ENCODE data around the gene SERHL2. TPM values are rescaled to one million over a fixed set of nuclear protein-coding genes. Genes with fewer than 3 reads are reported as not detected.
"Not testable (repeated sequence)": the region's sequence is repeated elsewhere in the genome, so short reads cannot be mapped to it uniquely, and the experiment has no call there.

SERHL2 gene
- total and polyA plus RNA-seq, 2 donors from 2014 or later: 3.1 to 4.9 TPM

DNA sequence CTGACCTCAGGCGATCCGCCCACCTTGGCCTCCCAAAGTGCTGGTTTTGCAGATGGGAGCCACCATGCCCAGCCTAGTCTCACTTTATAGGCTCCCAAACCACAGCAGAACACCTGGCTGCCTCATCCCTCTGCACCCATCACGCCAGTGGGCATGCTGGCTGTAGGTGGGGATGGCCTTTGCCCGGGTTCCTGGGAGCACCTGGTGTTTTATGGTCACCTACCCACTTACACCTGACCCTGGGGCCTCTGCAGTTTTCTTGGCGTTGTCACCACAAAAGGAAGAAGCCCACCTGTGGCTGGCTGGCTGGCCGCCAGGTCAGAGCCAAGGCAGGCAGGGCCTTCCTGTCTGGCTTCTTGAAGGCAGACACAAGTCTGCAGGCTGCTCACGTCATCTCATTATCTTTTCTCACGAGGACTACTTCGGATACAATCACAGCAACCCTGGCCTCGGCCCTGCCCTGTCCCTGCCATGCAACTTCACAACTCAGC, 42.3 kb upstream of the SERHL2 start:
- Histone ChIP-seq H3K4me1 (ENCODE audit: control insufficient read depth in 2 of 3, insufficient read depth in 2 of 3, low read depth in 1 of 3, low read length in 3 of 3) (peaks cover 0 to 2% (median 0%) of the 10 kb centered on the region in 3 donors), H3K36me3 (ENCODE audit: control insufficient read depth in 2 of 3, insufficient read depth in 3 of 3, low read length in 3 of 3) (no peaks in the 10 kb centered on the region), H3K4me3 (ENCODE audit: low read length in 3 of 3) (no peak overlapping the region), H3K9ac (ENCODE audit: low read length in 3 of 3) (no peak overlapping the region), H3K9me3 (ENCODE audit: control insufficient read depth in 2 of 3, insufficient read depth in 1 of 3, low read length in 3 of 3) (no peaks in the 10 kb centered on the region), H3K27ac (ENCODE audit: low read depth in 2 of 2, low read length in 2 of 2) (no peak overlapping the region), H3K27me3 (ENCODE audit: control insufficient read depth, insufficient read depth, low read length) (no peaks in the 10 kb centered on the region)
- intact Hi-C loops (cut with DNase I): no loop called here
- no peak for DNase-seq
- TF ChIP-seq, protein P1, sequence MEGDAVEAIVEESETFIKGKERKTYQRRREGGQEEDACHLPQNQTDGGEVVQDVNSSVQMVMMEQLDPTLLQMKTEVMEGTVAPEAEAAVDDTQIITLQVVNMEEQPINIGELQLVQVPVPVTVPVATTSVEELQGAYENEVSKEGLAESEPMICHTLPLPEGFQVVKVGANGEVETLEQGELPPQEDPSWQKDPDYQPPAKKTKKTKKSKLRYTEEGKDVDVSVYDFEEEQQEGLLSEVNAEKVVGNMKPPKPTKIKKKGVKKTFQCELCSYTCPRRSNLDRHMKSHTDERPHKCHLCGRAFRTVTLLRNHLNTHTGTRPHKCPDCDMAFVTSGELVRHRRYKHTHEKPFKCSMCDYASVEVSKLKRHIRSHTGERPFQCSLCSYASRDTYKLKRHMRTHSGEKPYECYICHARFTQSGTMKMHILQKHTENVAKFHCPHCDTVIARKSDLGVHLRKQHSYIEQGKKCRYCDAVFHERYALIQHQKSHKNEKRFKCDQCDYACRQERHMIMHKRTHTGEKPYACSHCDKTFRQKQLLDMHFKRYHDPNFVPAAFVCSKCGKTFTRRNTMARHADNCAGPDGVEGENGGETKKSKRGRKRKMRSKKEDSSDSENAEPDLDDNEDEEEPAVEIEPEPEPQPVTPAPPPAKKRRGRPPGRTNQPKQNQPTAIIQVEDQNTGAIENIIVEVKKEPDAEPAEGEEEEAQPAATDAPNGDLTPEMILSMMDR (IDR thresholded peaks at IDR 0.05; ENCODE audit: borderline replicate concordance, extremely low read depth, insufficient read depth): no peak
- no peak for FAIRE-seq

DNA sequence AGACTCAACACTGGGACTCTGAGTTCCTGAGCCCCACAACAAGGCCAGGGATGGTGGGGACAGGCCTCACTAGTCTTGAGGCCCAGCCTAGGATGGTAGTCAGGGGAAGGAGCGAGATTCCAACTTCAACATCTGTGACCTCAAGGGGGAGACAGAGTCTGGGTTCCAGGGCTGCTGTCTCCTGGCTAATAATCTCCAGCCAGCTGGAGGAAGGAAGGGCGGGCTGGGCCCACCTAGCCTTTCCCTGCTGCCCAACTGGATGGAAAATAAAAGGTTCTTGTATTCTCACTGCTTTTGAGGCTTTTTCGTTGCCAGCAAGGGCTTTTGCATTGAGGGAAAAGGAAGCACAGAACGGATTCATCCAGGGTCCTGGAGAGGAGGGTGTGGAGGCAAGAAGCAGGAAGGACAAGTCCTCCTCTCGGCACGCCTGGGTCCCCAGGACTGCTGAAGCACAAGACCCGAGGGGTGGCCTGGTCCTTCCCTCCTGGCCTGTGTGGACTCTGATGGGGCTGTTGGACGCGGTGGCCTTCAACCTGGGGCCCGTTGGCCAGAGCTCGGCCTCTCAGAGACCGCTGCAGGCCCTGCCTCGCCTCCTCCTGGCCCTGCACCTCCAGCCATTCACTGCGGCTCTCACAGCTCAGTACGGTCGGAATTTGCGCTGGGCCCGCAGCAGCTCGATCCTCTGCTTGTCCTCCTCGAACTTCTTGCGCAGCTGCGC, 41.3 kb upstream of the SERHL2 start:
- TF ChIP-seq, protein P1 (IDR thresholded peaks at IDR 0.05; ENCODE audit: borderline replicate concordance, extremely low read depth, insufficient read depth): peak; percentile 17
- H3K9me3 ChIP-seq (ENCODE audit: control insufficient read depth in 2 of 3, insufficient read depth in 1 of 3, low read length in 3 of 3); H3K27ac ChIP-seq (ENCODE audit: low read depth in 2 of 2, low read length in 2 of 2); FAIRE-seq; H3K9ac ChIP-seq (ENCODE audit: low read length in 3 of 3); intact Hi-C loops (cut with DNase I); H3K27me3 ChIP-seq (ENCODE audit: control insufficient read depth, insufficient read depth, low read length); H3K36me3 ChIP-seq (ENCODE audit: control insufficient read depth in 2 of 3, insufficient read depth in 3 of 3, low read length in 3 of 3); H3K4me1 ChIP-seq (ENCODE audit: control insufficient read depth in 2 of 3, insufficient read depth in 2 of 3, low read depth in 1 of 3, low read length in 3 of 3); H3K4me3 ChIP-seq (ENCODE audit: low read length in 3 of 3): not testable (repeated sequence)
- DNase-seq: peak in 4 of 5 donors; percentile 68 to 78 (median 71)

DNA sequence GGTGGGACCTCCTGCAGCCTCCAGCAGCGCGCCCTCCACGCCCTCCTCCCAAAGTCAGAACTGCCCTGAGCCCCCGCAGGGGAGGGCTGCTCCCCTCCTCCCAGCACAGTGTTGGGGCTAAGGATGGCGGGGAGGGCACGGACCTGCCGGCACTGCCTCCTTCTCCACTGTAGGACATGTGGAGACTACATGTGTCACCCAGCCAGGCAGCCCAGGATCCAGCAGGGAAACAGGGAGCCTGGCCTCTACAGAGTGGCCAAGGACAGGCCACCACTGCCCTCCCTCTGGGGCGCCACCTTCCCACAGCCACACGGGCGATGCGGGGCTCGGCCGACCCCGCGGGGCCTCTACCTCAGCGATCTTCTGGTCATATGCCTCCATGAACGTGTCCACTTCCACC, 39.4 kb upstream of the SERHL2 start:
- H3K4me1 ChIP-seq (ENCODE audit: control insufficient read depth in 2 of 3, insufficient read depth in 2 of 3, low read depth in 1 of 3, low read length in 3 of 3); FAIRE-seq; H3K9ac ChIP-seq (ENCODE audit: low read length in 3 of 3); H3K27me3 ChIP-seq (ENCODE audit: control insufficient read depth, insufficient read depth, low read length); intact Hi-C loops (cut with DNase I); H3K27ac ChIP-seq (ENCODE audit: low read depth in 2 of 2, low read length in 2 of 2); H3K4me3 ChIP-seq (ENCODE audit: low read length in 3 of 3); H3K9me3 ChIP-seq (ENCODE audit: control insufficient read depth in 2 of 3, insufficient read depth in 1 of 3, low read length in 3 of 3); H3K36me3 ChIP-seq (ENCODE audit: control insufficient read depth in 2 of 3, insufficient read depth in 3 of 3, low read length in 3 of 3): not testable (repeated sequence)
- DNase-seq: peak in 1 of 5 donors; percentile 48

DNA sequence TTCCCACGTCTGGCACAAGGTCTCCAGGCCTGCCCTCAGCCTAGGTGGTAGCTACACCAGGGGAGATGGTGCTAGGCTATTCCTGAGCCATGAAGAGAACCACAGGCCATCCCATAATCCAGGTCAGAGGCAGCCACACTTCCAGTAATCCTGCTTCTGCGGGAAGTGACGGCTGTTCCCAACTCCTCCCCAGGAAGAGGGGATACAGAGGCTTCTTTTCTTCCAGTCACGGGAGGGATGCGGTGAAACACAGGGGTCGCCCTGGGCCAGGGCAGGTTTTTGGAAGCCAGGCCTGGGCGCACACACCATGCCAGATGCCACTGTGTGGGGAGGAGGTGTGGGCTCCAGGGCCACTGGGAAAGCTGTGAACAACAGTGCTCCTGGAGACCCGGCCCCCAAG, 38.5 kb upstream of the SERHL2 start:
- FAIRE-seq; H3K9me3 ChIP-seq (ENCODE audit: control insufficient read depth in 2 of 3, insufficient read depth in 1 of 3, low read length in 3 of 3); H3K36me3 ChIP-seq (ENCODE audit: control insufficient read depth in 2 of 3, insufficient read depth in 3 of 3, low read length in 3 of 3); H3K27me3 ChIP-seq (ENCODE audit: control insufficient read depth, insufficient read depth, low read length); H3K27ac ChIP-seq (ENCODE audit: low read depth in 2 of 2, low read length in 2 of 2); H3K4me3 ChIP-seq (ENCODE audit: low read length in 3 of 3); H3K4me1 ChIP-seq (ENCODE audit: control insufficient read depth in 2 of 3, insufficient read depth in 2 of 3, low read depth in 1 of 3, low read length in 3 of 3); H3K9ac ChIP-seq (ENCODE audit: low read length in 3 of 3); intact Hi-C loops (cut with DNase I): not testable (repeated sequence)
- DNase-seq: peak in 1 of 5 donors; percentile 43
